HCT116 (cell line): ENCODE results near the gene RNF207. TPM values are rescaled to one million over a fixed set of nuclear protein-coding genes. Genes with fewer than 3 reads are reported as not detected.
A peak's percentile ranks its signal among the peaks of the same experiment; 100 is the strongest.

Experiments used
- ATAC-seq: fragments of 200-7000 bp; cut with Tn5 transposase; 2 replicates; pipeline ENCODE4 v1.9.1; 2020; ENCODE audit warnings: mild to moderate bottlenecking, moderate library complexity
- BruUV-seq: library from RNA; stranded (reverse); fragments of 400-500 nt; replicated peaks from 2 replicates; lab custom pipeline; 2021; lab: Mats Ljungman, UMichigan
- CTCF ChIA-PET: fragments of 300-600 bp; sonication (Branson Sonifier 250); formaldehyde crosslinking; loops from one replicate; lab custom pipeline; 2021; ENCODE audit warnings: antibody characterized with exemption; lab: Charles Lee
- POLR2A ChIA-PET: fragments of 300-600, 350-600 bp; sonication (Branson Sonifier 250); formaldehyde crosslinking; loops from one replicate; lab custom pipeline; 2021; ENCODE audit warnings: antibody characterized with exemption; lab: Charles Lee
- RAD21 ChIA-PET, 2 experiments: fragments of 300-600 bp; sonication (Branson Sonifier 250); formaldehyde crosslinking; loops; one replicate each; lab custom pipeline; 2023; ENCODE audit warnings: low total read pairs in 2 of 2; ENCODE audit not compliant: uncharacterized antibody in 2 of 2, unreplicated experiment in 2 of 2, low non-redundant PET in 1 of 2; lab: Charles Lee
- DNase-seq: peaks from one replicate; pipeline ENCODE4 v3.0.0-alpha.2; 2010; ENCODE audit warnings: low read depth, low spot score
- H2AFZ ChIP-seq: fragments of 200-600 bp; shearing (Covaris generic), sonication (generic); 2 replicates; pipeline ENCODE4 v1.6.1; 2017; ENCODE audit warnings: low read depth, mixed run types, mixed read lengths, antibody characterized with exemption, low read length; ENCODE audit not compliant: poor library complexity, severe bottlenecking
- H3K27ac ChIP-seq: 2 replicates; pipeline ENCODE4 v1.5.1; 2012; ENCODE audit warnings: low read depth, low read length
- H3K27me3 ChIP-seq: fragments of 200-600 bp; sonication (generic); 2 replicates; pipeline ENCODE4 v1.6.1; 2016; ENCODE audit warnings: mixed run types, low read length, mixed read lengths; ENCODE audit not compliant: insufficient read depth
- H3K36me3 ChIP-seq, 2 experiments: fragments of 200-500 bp in 1 of 2; fragments of 200-600 bp in 1 of 2; sonication (Bioruptor generic) in 1 of 2; sonication (generic) in 1 of 2; 2 replicates each; pipeline versions ENCODE4 v1.5.1 to v1.6.1; 2014 to 2016; ENCODE audit warnings: low read length in 2 of 2, inconsistent platforms in 1 of 2, mixed read lengths in 1 of 2, mixed run types in 1 of 2; ENCODE audit not compliant: insufficient read depth in 2 of 2, control insufficient read depth in 1 of 2
- H3K4me1 ChIP-seq, 2 experiments: fragments of 200-600 bp in 1 of 2; sonication (generic) in 1 of 2; 2 replicates each; pipeline versions ENCODE4 v1.5.1 to v1.6.1; 2012 to 2017; ENCODE audit warnings: low read length in 2 of 2, inconsistent platforms in 1 of 2, mild to moderate bottlenecking in 1 of 2, mixed read lengths in 1 of 2, mixed run types in 1 of 2, moderate library complexity in 1 of 2; ENCODE audit not compliant: insufficient read depth in 2 of 2, control insufficient read depth in 1 of 2
- H3K4me2 ChIP-seq: fragments of 200-600 bp; sonication (generic); 2 replicates; pipeline ENCODE4 v1.6.1; 2017; ENCODE audit warnings: mixed run types, low read length, mixed read lengths
- H3K4me3 ChIP-seq, 2 experiments: fragments of 200-600 bp in 1 of 2; sonication (generic) in 1 of 2; replicated peaks in 1 of 2; 2 replicates each; pipeline ENCODE4 v1.5.1; 2011 to 2016; ENCODE audit warnings: low read length in 2 of 2, control low read depth in 1 of 2, low read depth in 1 of 2, mild to moderate bottlenecking in 1 of 2, mixed read lengths in 1 of 2, mixed run types in 1 of 2
- H3K79me2 ChIP-seq: fragments of 200-600 bp; sonication (generic); 2 replicates; pipeline ENCODE4 v1.6.1; 2017; ENCODE audit warnings: mild to moderate bottlenecking, mixed run types, low read length, moderate library complexity, mixed read lengths; ENCODE audit not compliant: insufficient read depth
- H3K9ac ChIP-seq: fragments of 200-600 bp; sonication (generic); 2 replicates; pipeline ENCODE4 v1.6.1; 2016; ENCODE audit warnings: low read length, mixed read lengths
- H3K9me2 ChIP-seq: fragments of 200-600 bp; sonication (generic), shearing (Covaris generic); 2 replicates; pipeline ENCODE4 v1.6.1; 2017; ENCODE audit warnings: mixed run types, mild to moderate bottlenecking, moderate library complexity; ENCODE audit not compliant: insufficient read depth
- H3K9me3 ChIP-seq, 2 experiments: fragments of 200-500 bp in 1 of 2; fragments of 200-600 bp in 1 of 2; sonication (Bioruptor generic) in 1 of 2; sonication (generic) in 1 of 2; 2 replicates each; pipeline ENCODE4 v1.6.1; 2014 to 2017; ENCODE audit warnings: low read length in 2 of 2, mixed read lengths in 2 of 2, inconsistent platforms in 1 of 2, low read depth in 1 of 2, mild to moderate bottlenecking in 1 of 2, mixed run types in 1 of 2, moderate library complexity in 1 of 2; ENCODE audit not compliant: control insufficient read depth in 1 of 2, insufficient read depth in 1 of 2
- H4K20me1 ChIP-seq: fragments of 200-600 bp; sonication (generic), shearing (Covaris generic); 2 replicates; pipeline ENCODE4 v1.6.1; 2017; ENCODE audit warnings: mixed run types, mild to moderate bottlenecking, moderate library complexity; ENCODE audit not compliant: insufficient read depth
- EGR1 ChIP-seq: IDR thresholded peaks from 2 replicates; pipeline ENCODE4 v1.6.1; 2012; ENCODE audit warnings: low read depth
- ELF1 ChIP-seq: IDR thresholded peaks from 2 replicates; pipeline ENCODE4 v1.6.1; 2012; ENCODE audit warnings: low read depth, borderline replicate concordance
- EZH2 ChIP-seq: fragments of 200-600 bp; sonication (generic); IDR thresholded peaks from 2 replicates; pipeline ENCODE4 v1.6.1; 2017; ENCODE audit warnings: antibody characterized with exemption, mixed run types
- JUND ChIP-seq: IDR thresholded peaks from 2 replicates; pipeline ENCODE4 v1.6.1; 2012
- POLR2A ChIP-seq: IDR thresholded peaks from 2 replicates; pipeline ENCODE4 v1.7.0; 2011; ENCODE audit warnings: borderline replicate concordance; ENCODE audit not compliant: insufficient read depth, insufficient read length; ENCODE audit errors: extremely low read depth
- RAD21 ChIP-seq: IDR thresholded peaks from 2 replicates; pipeline ENCODE4 v1.6.1; 2012; ENCODE audit warnings: low read depth, mild to moderate bottlenecking
- SP1 ChIP-seq: IDR thresholded peaks from 2 replicates; pipeline ENCODE4 v1.6.1; 2012; ENCODE audit warnings: low read depth
- SRF ChIP-seq: IDR thresholded peaks from 2 replicates; pipeline ENCODE4 v1.6.1; 2012; ENCODE audit warnings: low read depth
- TCF7L2 ChIP-seq: IDR thresholded peaks from 2 replicates; pipeline ENCODE4 v1.7.0; 2011; ENCODE audit warnings: borderline replicate concordance, inconsistent platforms; ENCODE audit not compliant: insufficient read depth, insufficient read length; ENCODE audit errors: extremely low read depth
- intact Hi-C: fragments of 100-400 bp; cut with micrococcal nuclease; formaldehyde crosslinking; loops from 2 replicates; pipeline ENCODE4 v1.10.0; 2022
- total RNA-seq: library from RNA; stranded (reverse); gene quantifications from one replicate; pipeline ENCODE4 v1.2.1, GENCODE V29; 2021; ENCODE audit not compliant: unreplicated experiment
- TF ChIP-seq, protein P1 (sequence below), 3 experiments: fragments of 200-600 bp in 1 of 3; sonication (generic) in 1 of 3; IDR thresholded peaks in 2 of 3; conservative IDR thresholded peaks in 1 of 3; 2 replicates each; pipeline ENCODE4 v1.5.1; 2012 to 2017; ENCODE audit warnings: low read depth in 2 of 3, low read length in 2 of 3, antibody characterized with exemption in 1 of 3, borderline replicate concordance in 1 of 3, control low read depth in 1 of 3, mild to moderate bottlenecking in 1 of 3, mixed read lengths in 1 of 3, mixed run types in 1 of 3, moderate library complexity in 1 of 3; ENCODE audit not compliant: insufficient read depth in 1 of 3
- TF ChIP-seq, protein P2 (sequence below): IDR thresholded peaks from 2 replicates; pipeline ENCODE4 v1.6.1; 2012; ENCODE audit warnings: low read depth

The RNF207 gene
- total RNA-seq, 1 experiment from 2014 or later: 61.2 TPM

DNA sequence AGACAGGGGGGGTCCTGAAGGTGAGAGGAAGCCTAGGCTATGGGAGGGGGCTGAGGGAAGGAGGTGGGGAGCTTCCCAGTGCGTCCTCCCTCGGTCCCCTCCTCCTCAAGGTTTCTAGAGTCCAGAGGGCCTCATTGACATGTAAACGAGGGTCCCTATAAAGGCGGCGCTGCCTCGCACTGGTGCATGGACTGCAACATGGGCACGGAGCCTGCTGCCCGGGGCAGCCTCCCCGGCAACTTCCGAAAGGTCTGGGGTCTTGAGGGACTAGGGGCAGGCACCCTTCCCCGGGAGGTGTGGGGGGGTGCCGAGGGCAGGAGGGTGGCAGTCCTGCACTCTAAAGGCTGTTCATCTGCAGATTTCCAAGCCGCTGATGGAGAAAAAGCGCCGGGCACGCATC lies 38.1 kb downstream of the RNF207 start, which contains the start of gene HES3:
TSS of gene HES3 (plus strand) at position 187 of the 400 bp plus-strand sequence. CDS start at position 374, 187 bp downstream.
- Histone ChIP-seq H3K4me3 (no peak within 1 kb of the TSS), H3K79me2 (no peaks in the 10 kb centered on the region), H3K4me1 (peaks cover 19 to 47% of the 10 kb centered on the region in 2 experiments; a peak in 3 of 4 replicates), H3K36me3 (no peaks in the 10 kb centered on the region), H2AFZ (no peak within 1 kb of the TSS), H4K20me1 (no peaks in the 10 kb centered on the region), H3K27ac (no peak within 1 kb of the TSS), H3K9me2 (no peaks in the 10 kb centered on the region), H3K4me2 (peak within 1 kb of the TSS; percentile 90), H3K9me3 (no peaks in the 10 kb centered on the region), H3K9ac (no peak within 1 kb of the TSS), H3K27me3 (no peaks in the 10 kb centered on the region)
- DNase-seq (no peak), ATAC-seq (no peak)
- CTCF ChIA-PET: interaction anchor here (1.4 to 3.7 kb wide), 2 partner anchors 38 to 133 kb away, joined by 4 to 29 read pairs; partner anchors contain the start of gene RNF207
- POLR2A ChIA-PET: no interaction called here
- intact Hi-C loops: loop anchor here (2.0 kb wide), 2 partner anchors 39 to 135 kb away; no protein-coding TSS in a partner anchor
- BruUV-seq: no TSS peak
- TF ChIP-seq JUND (no peak), POLR2A (no peak), TCF7L2 (no peak), EZH2 (no peak), ELF1 (no peak), RAD21 (no peak), EGR1 (no peak), SP1 (no peak), SRF (no peak)
- TF ChIP-seq, protein P1, sequence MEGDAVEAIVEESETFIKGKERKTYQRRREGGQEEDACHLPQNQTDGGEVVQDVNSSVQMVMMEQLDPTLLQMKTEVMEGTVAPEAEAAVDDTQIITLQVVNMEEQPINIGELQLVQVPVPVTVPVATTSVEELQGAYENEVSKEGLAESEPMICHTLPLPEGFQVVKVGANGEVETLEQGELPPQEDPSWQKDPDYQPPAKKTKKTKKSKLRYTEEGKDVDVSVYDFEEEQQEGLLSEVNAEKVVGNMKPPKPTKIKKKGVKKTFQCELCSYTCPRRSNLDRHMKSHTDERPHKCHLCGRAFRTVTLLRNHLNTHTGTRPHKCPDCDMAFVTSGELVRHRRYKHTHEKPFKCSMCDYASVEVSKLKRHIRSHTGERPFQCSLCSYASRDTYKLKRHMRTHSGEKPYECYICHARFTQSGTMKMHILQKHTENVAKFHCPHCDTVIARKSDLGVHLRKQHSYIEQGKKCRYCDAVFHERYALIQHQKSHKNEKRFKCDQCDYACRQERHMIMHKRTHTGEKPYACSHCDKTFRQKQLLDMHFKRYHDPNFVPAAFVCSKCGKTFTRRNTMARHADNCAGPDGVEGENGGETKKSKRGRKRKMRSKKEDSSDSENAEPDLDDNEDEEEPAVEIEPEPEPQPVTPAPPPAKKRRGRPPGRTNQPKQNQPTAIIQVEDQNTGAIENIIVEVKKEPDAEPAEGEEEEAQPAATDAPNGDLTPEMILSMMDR (IDR thresholded peaks at IDR 0.05 in 2 of 3, conservative IDR thresholded peaks at IDR 0.05 in 1 of 3; ENCODE audit: borderline replicate concordance in 1 of 3, insufficient read depth in 1 of 3, low read depth in 2 of 3, low read length in 2 of 3): no peak
- TF ChIP-seq, protein P2, sequence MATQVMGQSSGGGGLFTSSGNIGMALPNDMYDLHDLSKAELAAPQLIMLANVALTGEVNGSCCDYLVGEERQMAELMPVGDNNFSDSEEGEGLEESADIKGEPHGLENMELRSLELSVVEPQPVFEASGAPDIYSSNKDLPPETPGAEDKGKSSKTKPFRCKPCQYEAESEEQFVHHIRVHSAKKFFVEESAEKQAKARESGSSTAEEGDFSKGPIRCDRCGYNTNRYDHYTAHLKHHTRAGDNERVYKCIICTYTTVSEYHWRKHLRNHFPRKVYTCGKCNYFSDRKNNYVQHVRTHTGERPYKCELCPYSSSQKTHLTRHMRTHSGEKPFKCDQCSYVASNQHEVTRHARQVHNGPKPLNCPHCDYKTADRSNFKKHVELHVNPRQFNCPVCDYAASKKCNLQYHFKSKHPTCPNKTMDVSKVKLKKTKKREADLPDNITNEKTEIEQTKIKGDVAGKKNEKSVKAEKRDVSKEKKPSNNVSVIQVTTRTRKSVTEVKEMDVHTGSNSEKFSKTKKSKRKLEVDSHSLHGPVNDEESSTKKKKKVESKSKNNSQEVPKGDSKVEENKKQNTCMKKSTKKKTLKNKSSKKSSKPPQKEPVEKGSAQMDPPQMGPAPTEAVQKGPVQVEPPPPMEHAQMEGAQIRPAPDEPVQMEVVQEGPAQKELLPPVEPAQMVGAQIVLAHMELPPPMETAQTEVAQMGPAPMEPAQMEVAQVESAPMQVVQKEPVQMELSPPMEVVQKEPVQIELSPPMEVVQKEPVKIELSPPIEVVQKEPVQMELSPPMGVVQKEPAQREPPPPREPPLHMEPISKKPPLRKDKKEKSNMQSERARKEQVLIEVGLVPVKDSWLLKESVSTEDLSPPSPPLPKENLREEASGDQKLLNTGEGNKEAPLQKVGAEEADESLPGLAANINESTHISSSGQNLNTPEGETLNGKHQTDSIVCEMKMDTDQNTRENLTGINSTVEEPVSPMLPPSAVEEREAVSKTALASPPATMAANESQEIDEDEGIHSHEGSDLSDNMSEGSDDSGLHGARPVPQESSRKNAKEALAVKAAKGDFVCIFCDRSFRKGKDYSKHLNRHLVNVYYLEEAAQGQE: no peak
- RAD21 ChIA-PET: no interaction called here
